Spleen (tissue), 11 donors: ENCODE measurements around the gene SYNDIG1. TPM values are rescaled to one million over a fixed set of nuclear protein-coding genes. Genes with fewer than 3 reads are reported as not detected.

Experiments used
- DNase-seq: peaks from one replicate; pipeline ENCODE4 v3.0.0-alpha.2; 2020
- H3K27ac ChIP-seq, 8 donors: fragments of 200-600 bp; sonication (generic) in 7 of 8; 1 replicate in 4 of 8; 2 replicates in 4 of 8; pipeline versions ENCODE4 v1.5.0 to v1.8.0; 2016 to 2021; ENCODE audit warnings: inconsistent platforms in 4 of 8, mild to moderate bottlenecking in 4 of 8, moderate library complexity in 1 of 8
- H3K27me3 ChIP-seq, 7 donors: fragments of 200-600 bp; sonication (generic) in 6 of 7; replicated peaks in 1 of 7; 1 replicate in 4 of 7; 2 replicates in 3 of 7; pipeline versions ENCODE4 v1.5.0 to v1.8.0; 2016 to 2021; ENCODE audit warnings: inconsistent platforms in 3 of 7, mild to moderate bottlenecking in 1 of 7
- H3K36me3 ChIP-seq, 6 donors: fragments of 200-600 bp; sonication (generic) in 5 of 6; 1 replicate in 4 of 6; 2 replicates in 2 of 6; pipeline versions ENCODE4 v1.5.0 to v1.8.0; 2016 to 2021; ENCODE audit warnings: inconsistent platforms in 2 of 6
- H3K4me1 ChIP-seq, 6 donors: fragments of 200-600 bp; sonication (generic) in 5 of 6; 1 replicate in 3 of 6; 2 replicates in 3 of 6; pipeline versions ENCODE4 v1.5.0 to v1.8.0; 2016 to 2021; ENCODE audit warnings: inconsistent platforms in 3 of 6
- H3K4me3 ChIP-seq, 8 donors: fragments of 200-600 bp; sonication (generic) in 7 of 8; 1 replicate in 4 of 8; 2 replicates in 4 of 8; pipeline versions ENCODE4 v1.5.0 to v1.8.0; 2016 to 2021; ENCODE audit warnings: inconsistent platforms in 4 of 8, mild to moderate bottlenecking in 4 of 8, moderate library complexity in 2 of 8
- H3K9me3 ChIP-seq, 8 donors: fragments of 200-600 bp; sonication (generic) in 7 of 8; 1 replicate in 4 of 8; 2 replicates in 4 of 8; pipeline versions ENCODE4 v1.5.0 to v1.8.0; 2016 to 2021; ENCODE audit warnings: inconsistent platforms in 4 of 8
- POLR2A ChIP-seq, 3 donors: fragments of 450-650 bp; IDR thresholded peaks; one replicate each; pipeline ENCODE4 v1.5.1; 2017; ENCODE audit warnings: antibody characterized with exemption in 3 of 3, mild to moderate bottlenecking in 1 of 3
- POLR2AphosphoS5 ChIP-seq, 3 donors: sonication (generic); formaldehyde crosslinking; IDR thresholded peaks; one replicate each; pipeline ENCODE4 v1.5.1; 2017; ENCODE audit warnings: antibody characterized with exemption in 3 of 3
- WGBS, 5 donors: extraction: QIAGEN DNeasy Blood & Tissue Kit in 3 of 5; methylation state at CpG; one replicate each; pipeline versions ENCODE4 v1.1.5 to v1.1.7; 2013 to 2018; 5-methylcytosine and 5-hydroxymethylcytosine counted together
- intact Hi-C: fragments of 100-400 bp; cut with DNase I; formaldehyde crosslinking; loops from one replicate; pipeline ENCODE4 v1.15.0; 2023; ENCODE audit warnings: low total_unique reads
- polyA plus RNA-seq, 3 donors: library from polyadenylated mRNA; stranded (reverse); fragments of 200-250 nt; gene quantifications; one replicate each; pipeline ENCODE4 v1.2.1, GENCODE V29; 2013
- total RNA-seq, 7 donors: library from RNA; depleted of rRNA in 3 of 7; stranded (reverse); fragments of >200 nt in 3 of 7; fragmentation: NEBNext Ultra II Directional in 4 of 7; extraction: Animal tissue kit (Norgen Biotek cat#: 25700) in 4 of 7; gene quantifications; one replicate each; pipeline versions ENCODE4 v1.1.0 to v1.2.1, GENCODE V29; 2016 to 2021
- TF ChIP-seq, protein P1 (sequence below), 11 experiments: fragments of 200-600 bp in 7 of 11; fragments of 450-650 bp in 4 of 11; sonication (generic) in 4 of 11; IDR thresholded peaks in 8 of 11; conservative IDR thresholded peaks in 3 of 11; 1 replicate in 7 of 11; 2 replicates in 4 of 11; pipeline versions ENCODE4 v1.4.0 to v1.8.0; 2016 to 2021; ENCODE audit warnings: antibody characterized with exemption in 11 of 11, inconsistent platforms in 4 of 11, mild to moderate bottlenecking in 1 of 11
- donor health status: healthy with polysubstance abuse.
- donor health status: DM: no; HTN: no; CAD: no; lungs with moderate emphysema.
- donor health status: DM: no; HTN: no; CAD: no.
- donor health status: Bipolar disorder and iron deficiency.
- donor health status: healthy.
- donor health status: DM: no; HTN: no; CAD: no.
- donor health status: DM: yes; HTN: yes; CAD: no.

The SYNDIG1 gene
- total and polyA plus RNA-seq, 10 donors: 0.70 to 3.5 (median 1.3) TPM

DNA sequence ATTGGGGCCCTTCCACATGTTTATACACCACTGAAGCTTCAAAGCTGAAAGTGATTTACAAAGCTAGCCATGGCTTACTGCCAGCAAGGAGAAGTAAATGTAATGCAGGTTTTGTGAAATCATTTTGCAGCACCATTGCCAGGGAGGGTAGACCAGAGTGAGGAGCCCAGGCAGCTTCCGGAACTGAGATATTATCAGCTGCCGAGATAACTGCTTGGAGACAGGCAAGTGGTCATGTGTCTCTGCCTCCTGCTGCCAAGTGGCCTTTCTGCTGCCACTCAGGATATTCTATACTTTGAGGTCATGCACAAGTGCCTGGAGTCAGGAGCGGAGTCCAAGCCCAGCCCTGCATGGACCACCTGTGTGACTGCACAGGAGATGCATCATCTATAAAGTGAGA is 160.2 kb downstream of the SYNDIG1 start:
- TF ChIP-seq POLR2A (IDR thresholded peaks at IDR 0.05) (no peak), POLR2AphosphoS5 (IDR thresholded peaks at IDR 0.05) (no peak)
- TF ChIP-seq, protein P1, sequence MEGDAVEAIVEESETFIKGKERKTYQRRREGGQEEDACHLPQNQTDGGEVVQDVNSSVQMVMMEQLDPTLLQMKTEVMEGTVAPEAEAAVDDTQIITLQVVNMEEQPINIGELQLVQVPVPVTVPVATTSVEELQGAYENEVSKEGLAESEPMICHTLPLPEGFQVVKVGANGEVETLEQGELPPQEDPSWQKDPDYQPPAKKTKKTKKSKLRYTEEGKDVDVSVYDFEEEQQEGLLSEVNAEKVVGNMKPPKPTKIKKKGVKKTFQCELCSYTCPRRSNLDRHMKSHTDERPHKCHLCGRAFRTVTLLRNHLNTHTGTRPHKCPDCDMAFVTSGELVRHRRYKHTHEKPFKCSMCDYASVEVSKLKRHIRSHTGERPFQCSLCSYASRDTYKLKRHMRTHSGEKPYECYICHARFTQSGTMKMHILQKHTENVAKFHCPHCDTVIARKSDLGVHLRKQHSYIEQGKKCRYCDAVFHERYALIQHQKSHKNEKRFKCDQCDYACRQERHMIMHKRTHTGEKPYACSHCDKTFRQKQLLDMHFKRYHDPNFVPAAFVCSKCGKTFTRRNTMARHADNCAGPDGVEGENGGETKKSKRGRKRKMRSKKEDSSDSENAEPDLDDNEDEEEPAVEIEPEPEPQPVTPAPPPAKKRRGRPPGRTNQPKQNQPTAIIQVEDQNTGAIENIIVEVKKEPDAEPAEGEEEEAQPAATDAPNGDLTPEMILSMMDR (IDR thresholded peaks at IDR 0.05 in 8 of 11, conservative IDR thresholded peaks at IDR 0.05 in 3 of 11): no peak
- H3K27me3 ChIP-seq: no peaks in the 10 kb centered on the region
- WGBS, 5 donors: 33 to 44% (median 43%) methylated on average over 3 of the region's 3 CpGs

DNA sequence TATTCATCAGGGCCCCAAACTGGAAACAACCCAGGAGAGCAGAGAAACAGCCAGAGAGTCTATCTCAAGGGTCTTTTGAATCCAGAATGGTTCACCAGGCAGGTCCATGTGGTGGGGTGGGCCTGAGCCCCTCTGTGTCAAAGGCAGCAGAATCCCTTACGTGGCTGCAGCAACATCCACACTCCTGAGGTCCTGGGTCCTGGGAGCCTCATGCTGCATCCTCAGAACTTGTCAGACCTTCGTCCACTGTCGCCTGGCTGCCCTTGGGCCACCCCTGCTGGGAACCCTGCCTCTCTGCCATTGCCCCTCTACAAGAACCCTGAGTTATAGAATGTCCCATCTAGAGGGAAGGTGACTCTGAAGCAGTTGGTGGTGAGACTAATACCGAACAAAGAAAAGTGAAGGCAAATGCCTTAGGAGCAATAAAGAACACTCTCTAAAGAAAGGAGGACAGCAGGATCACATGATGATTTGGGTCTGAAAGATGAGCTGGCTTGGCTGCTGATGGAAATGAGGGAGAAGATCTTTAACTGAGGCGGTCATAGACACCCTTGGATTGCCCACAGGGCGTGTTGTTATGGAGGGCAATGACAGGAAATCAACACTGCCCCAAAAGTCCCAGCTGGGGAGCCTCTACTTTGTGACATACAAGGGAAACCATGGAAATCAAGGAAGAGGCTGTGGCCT is 161.2 kb downstream of the SYNDIG1 start:
- intact Hi-C loops: no loop called here
- peaks cover 0 to 24% (median 11%) of the 10 kb centered on the region in 6 donors for H3K4me1 ChIP-seq
- H3K27me3 ChIP-seq: peaks cover 0 to 8% (median 0%) of the 10 kb centered on the region in 7 donors
- no peak overlapping the region for H3K27ac ChIP-seq
- WGBS, 5 donors: 78 to 98% (median 92%) methylated on average over 6 of the region's 6 CpGs
- TF ChIP-seq, protein P1 (IDR thresholded peaks at IDR 0.05 in 8 of 11, conservative IDR thresholded peaks at IDR 0.05 in 3 of 11): no peak
- TF ChIP-seq POLR2AphosphoS5 (IDR thresholded peaks at IDR 0.05) (no peak), POLR2A (IDR thresholded peaks at IDR 0.05) (no peak)
- H3K4me3 ChIP-seq: no peak overlapping the region
- no peaks in the 10 kb centered on the region for H3K9me3 ChIP-seq
- DNase-seq: no peak
- no peaks in the 10 kb centered on the region for H3K36me3 ChIP-seq

More for the DNA sequence above, 160.2 kb downstream of the SYNDIG1 start:
- Histone ChIP-seq H3K27ac (no peak overlapping the region), H3K9me3 (no peaks in the 10 kb centered on the region), H3K4me3 (no peak overlapping the region), H3K36me3 (no peaks in the 10 kb centered on the region), H3K4me1 (peaks cover 0 to 24% (median 11%) of the 10 kb centered on the region in 6 donors)
- DNase-seq: no peak
- intact Hi-C loops: no loop called here

- Histone ChIP-seq H3K27me3 (peaks cover 0 to 9% (median 0%) of the 10 kb centered on the region in 7 donors), H3K4me1 (peaks cover 0 to 24% (median 11%) of the 10 kb centered on the region in 6 donors), H3K9me3 (no peaks in the 10 kb centered on the region), H3K36me3 (no peaks in the 10 kb centered on the region), H3K27ac (no peak overlapping the region), H3K4me3 (no peak overlapping the region)
- TF ChIP-seq, protein P1 (IDR thresholded peaks at IDR 0.05 in 8 of 11, conservative IDR thresholded peaks at IDR 0.05 in 3 of 11): no peak
- TF ChIP-seq POLR2AphosphoS5 (IDR thresholded peaks at IDR 0.05) (no peak), POLR2A (IDR thresholded peaks at IDR 0.05) (no peak)
- no peak for DNase-seq
- intact Hi-C loops: no loop called here
- WGBS, 5 donors: 86 to 98% (median 92%) methylated on average over 11 of the region's 11 CpGs
These were observed 161.7 kb downstream of the SYNDIG1 start for GRCh38 chr20:24631173-24631505.

DNA sequence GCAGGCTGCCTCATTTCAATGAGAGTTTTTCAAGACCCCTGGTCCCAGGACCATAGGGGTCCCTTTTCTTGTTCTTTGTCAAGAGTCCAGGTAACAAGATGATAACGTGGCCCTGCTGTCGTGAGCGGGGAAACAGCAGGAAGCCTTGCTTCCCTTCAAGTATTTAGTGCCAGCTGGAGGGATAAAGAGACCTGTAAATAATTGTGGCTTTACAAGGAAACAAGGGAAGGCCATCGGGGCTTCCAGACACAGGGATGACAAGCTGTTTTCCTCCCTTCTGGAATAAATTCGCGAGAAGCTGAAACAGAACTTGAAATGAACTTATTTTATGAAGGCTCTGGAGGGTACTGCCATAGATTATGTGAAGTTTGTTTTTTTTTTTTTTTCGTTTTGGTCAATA is 163.2 kb downstream of the SYNDIG1 start:
- TF ChIP-seq, protein P1 (IDR thresholded peaks at IDR 0.05 in 8 of 11, conservative IDR thresholded peaks at IDR 0.05 in 3 of 11): no peak
- TF ChIP-seq POLR2AphosphoS5 (IDR thresholded peaks at IDR 0.05) (no peak), POLR2A (IDR thresholded peaks at IDR 0.05) (no peak)
- no peak overlapping the region for H3K4me3 ChIP-seq
- intact Hi-C loops: no loop called here
- H3K9me3 ChIP-seq: no peaks in the 10 kb centered on the region
- H3K27me3 ChIP-seq: peaks cover 0 to 9% (median 0%) of the 10 kb centered on the region in 7 donors
- H3K27ac ChIP-seq: no peak overlapping the region
- peaks cover 0 to 23% (median 11%) of the 10 kb centered on the region in 6 donors for H3K4me1 ChIP-seq
- DNase-seq: no peak
- WGBS, 5 donors: 58 to 80% (median 71%) methylated on average over 7 of the region's 7 CpGs
- H3K36me3 ChIP-seq: no peaks in the 10 kb centered on the region
